Trophoblast cell (in vitro differentiated cells and primary cell): ENCODE results near the gene GLRA3.

Source experiments
- DNase-seq, 2 donors: peaks; one replicate each; pipeline ENCODE4 v3.0.0-alpha.2; 2016
- H2AFZ ChIP-seq: 2 replicates; pipeline ENCODE4 v1.6.1; 2013; ENCODE audit warnings: low read length, moderate library complexity, mild to moderate bottlenecking; ENCODE audit not compliant: insufficient read depth, poor library complexity
- H2AK5ac ChIP-seq: 2 replicates; pipeline ENCODE4 v1.6.1; 2013; ENCODE audit warnings: mild to moderate bottlenecking, low read length
- H2BK120ac ChIP-seq: 2 replicates; pipeline ENCODE4 v1.6.1; 2013; ENCODE audit warnings: low read length, mild to moderate bottlenecking, moderate library complexity; ENCODE audit not compliant: insufficient read depth, poor library complexity
- H2BK12ac ChIP-seq: 2 replicates; pipeline ENCODE4 v1.6.1; 2013; ENCODE audit warnings: mild to moderate bottlenecking, low read length, moderate library complexity
- H2BK5ac ChIP-seq: 2 replicates; pipeline ENCODE4 v1.6.1; 2013; ENCODE audit warnings: low read length, low read depth, moderate library complexity, mild to moderate bottlenecking; ENCODE audit not compliant: poor library complexity
- H3K14ac ChIP-seq: 2 replicates; pipeline ENCODE4 v1.6.1; 2013; ENCODE audit warnings: mild to moderate bottlenecking, low read length
- H3K18ac ChIP-seq: 2 replicates; pipeline ENCODE4 v1.6.1; 2013; ENCODE audit warnings: mild to moderate bottlenecking, low read length
- H3K23ac ChIP-seq: 2 replicates; pipeline ENCODE4 v1.6.1; 2013; ENCODE audit warnings: low read length
- H3K27ac ChIP-seq: 2 replicates; pipeline ENCODE4 v1.5.1; 2013; ENCODE audit warnings: low read depth, mild to moderate bottlenecking, inconsistent platforms, low read length, moderate library complexity
- H3K27me3 ChIP-seq: 2 replicates; pipeline ENCODE4 v1.6.1; 2013; ENCODE audit warnings: inconsistent platforms, mild to moderate bottlenecking, low read length, moderate library complexity; ENCODE audit not compliant: insufficient read depth
- H3K36me3 ChIP-seq, 2 experiments: 1 replicate in 1 of 2; 2 replicates in 1 of 2; pipeline ENCODE4 v1.6.1; 2013; ENCODE audit warnings: low read length in 2 of 2, mild to moderate bottlenecking in 2 of 2, moderate library complexity in 1 of 2; ENCODE audit not compliant: insufficient read depth in 2 of 2, control insufficient read depth in 1 of 2
- H3K4ac ChIP-seq: 2 replicates; pipeline ENCODE4 v1.6.1; 2013; ENCODE audit warnings: low read depth, mild to moderate bottlenecking, low read length, moderate library complexity
- H3K4me1 ChIP-seq, 2 experiments: 1 replicate in 1 of 2; 2 replicates in 1 of 2; pipeline ENCODE4 v1.6.1; 2013; ENCODE audit warnings: low read length in 2 of 2, mild to moderate bottlenecking in 2 of 2, moderate library complexity in 1 of 2; ENCODE audit not compliant: insufficient read depth in 2 of 2, control insufficient read depth in 1 of 2
- H3K4me2 ChIP-seq: 2 replicates; pipeline ENCODE4 v1.6.1; 2013; ENCODE audit warnings: inconsistent platforms, mild to moderate bottlenecking, low read length, moderate library complexity
- H3K4me3 ChIP-seq: 2 replicates; pipeline ENCODE4 v1.5.1; 2013; ENCODE audit warnings: mild to moderate bottlenecking, low read depth, low read length, inconsistent platforms
- H3K79me1 ChIP-seq: one replicate; pipeline ENCODE4 v1.6.1; 2013; ENCODE audit warnings: low read length
- H3K79me2 ChIP-seq: 2 replicates; pipeline ENCODE4 v1.6.1; 2013; ENCODE audit warnings: low read length, mild to moderate bottlenecking; ENCODE audit not compliant: control insufficient read depth, insufficient read depth, poor library complexity
- H3K9ac ChIP-seq: 2 replicates; pipeline ENCODE4 v1.6.1; 2013; ENCODE audit warnings: mild to moderate bottlenecking, low read length
- H3K9me3 ChIP-seq: 2 replicates; pipeline ENCODE4 v1.6.1; 2013; ENCODE audit warnings: low read depth, mild to moderate bottlenecking, control low read depth, inconsistent platforms, low read length; ENCODE audit not compliant: insufficient read depth
- H4K12ac ChIP-seq: 2 replicates; pipeline ENCODE4 v1.6.1; 2013; ENCODE audit warnings: low read depth, mild to moderate bottlenecking, low read length, moderate library complexity
- H4K8ac ChIP-seq: 2 replicates; pipeline ENCODE4 v1.6.1; 2013; ENCODE audit warnings: low read depth, mild to moderate bottlenecking, low read length, moderate library complexity
- H4K91ac ChIP-seq: one replicate; pipeline ENCODE4 v1.6.1; 2013; ENCODE audit warnings: low read depth, mild to moderate bottlenecking, low read length, moderate library complexity
- WGBS: extraction: QIAGEN DNeasy Blood & Tissue Kit; methylation state at CpG from one replicate; pipeline ENCODE4 v1.1.7; 2013; ENCODE audit warnings: missing lambda C conversion rate; ENCODE audit not compliant: insufficient read length, insufficient coverage; ENCODE audit errors: extremely low coverage; 5-methylcytosine and 5-hydroxymethylcytosine counted together

Gene GLRA3

DNA sequence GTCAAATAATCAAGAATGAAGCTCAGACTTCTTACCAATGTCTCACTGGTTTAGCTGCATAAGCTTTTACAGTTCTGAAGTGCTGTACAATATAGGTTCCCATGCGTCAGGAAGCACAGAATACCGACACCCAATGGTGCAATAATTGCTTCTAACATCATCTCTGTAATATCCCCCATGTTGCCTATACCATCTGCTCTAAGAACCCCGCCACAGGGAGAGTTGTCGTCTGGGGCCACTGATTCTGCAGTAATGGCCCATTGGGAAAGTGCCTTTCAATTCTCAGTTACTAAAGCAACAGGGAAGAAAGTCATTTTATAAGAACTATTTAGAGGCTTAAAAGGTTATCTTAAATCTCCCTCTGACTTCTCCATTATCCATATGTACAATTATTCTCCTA lies 94.9 kb downstream of the GLRA3 start:
- H2BK12ac ChIP-seq, result no peak overlapping the region
- no peaks in the 10 kb centered on the region for H3K27me3 ChIP-seq
- H2AFZ ChIP-seq, result no peak overlapping the region
- no peaks in the 10 kb centered on the region for H3K4me1 ChIP-seq
- no peak overlapping the region for H3K23ac ChIP-seq
- no peak overlapping the region for H3K27ac ChIP-seq
- no peak for DNase-seq
- no peak overlapping the region for H3K4ac ChIP-seq
- H3K36me3 ChIP-seq, result no peaks in the 10 kb centered on the region
- H2BK120ac ChIP-seq, result no peak overlapping the region
- H3K18ac ChIP-seq, result no peak overlapping the region
- H3K79me1 ChIP-seq, result no peaks in the 10 kb centered on the region
- H4K12ac ChIP-seq, result no peak overlapping the region
- no peak overlapping the region for H3K9ac ChIP-seq
- no peaks in the 10 kb centered on the region for H3K9me3 ChIP-seq
- WGBS, result no CpG with 5 or more reads among the region's 4 CpGs
- no peak overlapping the region for H3K4me3 ChIP-seq
- H3K79me2 ChIP-seq, result no peaks in the 10 kb centered on the region
- no peak overlapping the region for H3K4me2 ChIP-seq
- H2BK5ac ChIP-seq, result no peak overlapping the region
- H3K14ac ChIP-seq, result no peak overlapping the region
- no peak overlapping the region for H2AK5ac ChIP-seq
- H4K91ac ChIP-seq, result no peak overlapping the region
- H4K8ac ChIP-seq, result no peak overlapping the region

DNA sequence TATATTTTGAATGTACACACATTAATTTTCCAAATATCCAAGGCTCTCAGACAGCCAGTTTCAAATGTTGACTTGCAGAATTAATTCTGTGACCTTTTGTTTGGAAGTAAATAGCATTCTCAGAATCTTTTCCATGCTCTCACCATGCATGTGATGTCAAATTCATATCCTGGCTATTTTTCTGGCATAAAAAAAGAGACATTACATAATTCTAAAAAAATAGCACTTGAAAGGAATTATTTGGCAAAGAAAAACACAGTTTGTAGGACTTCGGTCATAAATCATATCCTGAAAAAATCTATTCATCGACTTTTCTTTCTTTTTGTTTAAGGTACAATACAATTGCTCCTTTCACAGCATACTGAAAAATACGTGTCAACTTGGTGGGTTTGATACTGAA lies 111.2 kb downstream of the GLRA3 start:
- Histone ChIP-seq H3K14ac (no peak overlapping the region), H2BK12ac (no peak overlapping the region), H3K79me1 (no peaks in the 10 kb centered on the region), H4K91ac (no peak overlapping the region), H3K23ac (no peak overlapping the region), H4K8ac (no peak overlapping the region), H3K36me3 (no peaks in the 10 kb centered on the region), H3K4me1 (no peaks in the 10 kb centered on the region), H3K18ac (no peak overlapping the region), H3K9me3 (no peaks in the 10 kb centered on the region), H3K4me3 (no peak overlapping the region), H3K79me2 (no peaks in the 10 kb centered on the region), H3K27ac (no peak overlapping the region), H3K27me3 (no peaks in the 10 kb centered on the region), H2AK5ac (no peak overlapping the region), H4K12ac (no peak overlapping the region), H3K9ac (no peak overlapping the region), H2BK120ac (no peak overlapping the region), H3K4ac (no peak overlapping the region), H2AFZ (no peak overlapping the region), H2BK5ac (no peak overlapping the region), H3K4me2 (no peak overlapping the region)
- no peak for DNase-seq
- WGBS, result no CpG with 5 or more reads among the region's 3 CpGs

DNA sequence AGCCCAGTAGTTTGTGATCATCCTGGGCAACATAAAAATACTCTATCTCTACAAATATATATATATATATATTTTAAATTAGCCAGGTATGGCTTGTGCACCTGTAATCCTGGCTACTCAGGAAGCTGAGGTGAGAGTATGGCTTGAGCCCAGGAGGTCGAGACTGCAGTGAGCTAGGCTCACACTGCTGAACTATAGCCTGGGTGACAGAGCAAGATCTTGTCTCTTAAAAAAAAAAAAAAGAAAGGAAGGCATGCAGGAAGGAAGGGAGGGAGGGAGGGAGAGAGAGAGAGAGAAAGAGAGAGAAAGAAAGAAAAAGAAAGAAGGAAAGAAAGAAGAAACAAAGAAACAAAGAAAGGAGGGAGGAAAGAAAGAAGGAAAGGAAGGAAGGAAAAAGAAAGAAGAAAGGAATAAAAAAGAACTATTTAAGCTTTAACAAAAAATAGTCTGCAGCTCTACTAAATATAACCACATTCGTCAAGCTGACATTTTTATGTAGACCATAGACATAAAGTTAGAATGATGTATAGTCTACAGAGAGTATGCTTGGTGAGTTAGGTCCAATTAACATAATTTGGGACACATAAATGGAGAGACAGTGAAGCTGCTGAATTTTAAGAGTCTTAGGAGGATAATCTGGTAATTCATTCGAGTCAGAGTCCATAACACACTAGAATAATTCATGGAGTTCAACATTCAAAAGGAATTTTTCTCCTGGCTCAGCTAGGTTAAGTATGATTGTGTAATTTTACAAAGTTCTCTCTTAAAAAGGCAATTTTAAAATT lies 111.9 kb downstream of the GLRA3 start:
- H3K9ac ChIP-seq, result no peak overlapping the region
- no CpG with 5 or more reads among the region's 3 CpGs for WGBS
- no peak overlapping the region for H2AK5ac ChIP-seq
- no peak overlapping the region for H4K12ac ChIP-seq
- H2BK5ac ChIP-seq, result no peak overlapping the region
- no peak overlapping the region for H3K23ac ChIP-seq
- no peak overlapping the region for H3K27ac ChIP-seq
- no peak overlapping the region for H2BK12ac ChIP-seq
- H3K27me3 ChIP-seq, result no peaks in the 10 kb centered on the region
- H2AFZ ChIP-seq, result no peak overlapping the region
- no peak overlapping the region for H3K18ac ChIP-seq
- no peak overlapping the region for H3K4me3 ChIP-seq
- no peak overlapping the region for H2BK120ac ChIP-seq
- no peaks in the 10 kb centered on the region for H3K4me1 ChIP-seq
- no peak overlapping the region for H4K8ac ChIP-seq
- H3K4me2 ChIP-seq, result no peak overlapping the region
- H3K79me1 ChIP-seq, result no peaks in the 10 kb centered on the region
- no peaks in the 10 kb centered on the region for H3K36me3 ChIP-seq
- no peak for DNase-seq
- no peak overlapping the region for H3K14ac ChIP-seq
- H3K79me2 ChIP-seq, result no peaks in the 10 kb centered on the region
- no peak overlapping the region for H4K91ac ChIP-seq
- H3K9me3 ChIP-seq, result no peaks in the 10 kb centered on the region
- H3K4ac ChIP-seq, result no peak overlapping the region

DNA sequence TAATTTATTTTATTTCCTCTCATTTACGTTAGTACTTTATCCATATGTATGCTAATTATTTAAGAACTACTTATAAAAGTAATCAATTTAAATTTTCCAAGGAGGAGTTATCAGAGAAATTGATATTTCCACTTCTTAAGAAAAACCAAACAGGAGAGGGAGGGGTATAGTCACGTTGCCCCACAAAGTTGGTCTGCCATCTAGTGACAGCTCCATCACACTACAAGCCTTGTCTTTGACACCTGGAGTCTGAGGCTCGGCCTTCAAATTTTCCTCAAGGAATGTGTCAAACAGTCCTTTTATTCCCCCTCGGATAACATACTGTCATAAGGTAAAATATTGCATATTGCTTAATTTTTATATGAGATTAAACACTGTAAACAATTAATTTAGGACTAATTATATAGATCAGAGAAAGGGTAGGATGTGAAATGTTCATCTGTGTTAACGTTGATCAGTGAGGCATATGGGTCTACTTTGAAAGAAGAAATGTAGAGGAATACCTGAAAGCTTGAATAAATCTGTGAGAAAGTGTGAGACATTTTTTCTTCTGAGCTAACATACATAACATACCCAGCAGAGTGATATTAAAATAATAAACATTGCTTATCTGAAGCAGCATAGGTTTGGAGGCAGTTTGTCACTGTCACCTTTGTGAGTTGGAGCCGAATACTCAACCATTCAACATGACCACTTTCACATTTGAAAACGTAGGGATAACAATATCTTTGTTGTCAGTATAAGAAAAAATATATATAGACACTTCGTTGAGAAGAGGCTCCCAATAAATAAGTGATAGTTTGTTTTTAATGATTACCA lies 114.4 kb downstream of the GLRA3 start:
- H3K4ac ChIP-seq, result no peak overlapping the region
- no CpG with 5 or more reads among the region's 8 CpGs for WGBS

More for the DNA sequence above, 114.4 kb downstream of the GLRA3 start:
- peak; percentile 59 to 86 for DNase-seq
- no peak overlapping the region for H2AFZ ChIP-seq
- no peaks in the 10 kb centered on the region for H3K9me3 ChIP-seq
- H2BK120ac ChIP-seq, result no peak overlapping the region
- no peak overlapping the region for H2AK5ac ChIP-seq
- no peaks in the 10 kb centered on the region for H3K27me3 ChIP-seq
- H3K4me2 ChIP-seq, result no peak overlapping the region
- H3K4me3 ChIP-seq, result no peak overlapping the region
- no peak overlapping the region for H3K23ac ChIP-seq
- no peaks in the 10 kb centered on the region for H3K79me2 ChIP-seq
- no peak overlapping the region for H2BK5ac ChIP-seq
- no peaks in the 10 kb centered on the region for H3K4me1 ChIP-seq
- H2BK12ac ChIP-seq, result no peak overlapping the region
- no peak overlapping the region for H3K9ac ChIP-seq
- H4K8ac ChIP-seq, result no peak overlapping the region
- H3K18ac ChIP-seq, result no peak overlapping the region
- no peak overlapping the region for H3K27ac ChIP-seq
- no peaks in the 10 kb centered on the region for H3K79me1 ChIP-seq
- no peak overlapping the region for H4K91ac ChIP-seq
- no peak overlapping the region for H3K14ac ChIP-seq
- H4K12ac ChIP-seq, result no peak overlapping the region
- no peaks in the 10 kb centered on the region for H3K36me3 ChIP-seq
